Middle frontal gyrus (tissue), 1 donor: ENCODE data around the gene C1orf21.
"Not testable (repeated sequence)": the region's sequence is repeated elsewhere in the genome, so short reads cannot be mapped to it uniquely, and the experiment has no call there.

Source experiments
- DNase-seq: peaks from one replicate; pipeline ENCODE4 v3.0.0-alpha.2; 2015; ENCODE audit warnings: low spot score; ENCODE audit errors: extremely low spot score

Gene C1orf21

GRCh38 chr1:184596950-184597645, 210.3 kb downstream of the C1orf21 start:
- DNase-seq: no peak

- no peak for DNase-seq
Measured at GRCh38 chr1:184597650-184598357, 211.0 kb downstream of the C1orf21 start.

- DNase-seq: no peak
Measured at GRCh38 chr1:184598403-184599193, 211.8 kb downstream of the C1orf21 start.

- DNase-seq: no peak
Measured at GRCh38 chr1:184604152-184604900, 217.5 kb downstream of the C1orf21 start.

- DNase-seq: no peak
Measured at GRCh38 chr1:184605941-184606340, 219.1 kb downstream of the C1orf21 start.

- DNase-seq: no peak
Measured at GRCh38 chr1:184606786-184607185, 220.0 kb downstream of the C1orf21 start.

- no peak for DNase-seq
Measured at GRCh38 chr1:184608581-184608980, 221.8 kb downstream of the C1orf21 start.

- no peak for DNase-seq
Measured at GRCh38 chr1:184608990-184609389, 222.2 kb downstream of the C1orf21 start.

GRCh38 chr1:184610876-184611595, 224.2 kb downstream of the C1orf21 start:
- DNase-seq: no peak

GRCh38 chr1:184612229-184612628, 225.4 kb downstream of the C1orf21 start:
- not testable (repeated sequence) for DNase-seq

- DNase-seq: no peak
Measured at GRCh38 chr1:184614667-184615066, 227.8 kb downstream of the C1orf21 start.

- DNase-seq: no peak
Measured at GRCh38 chr1:184615301-184615700, 228.5 kb downstream of the C1orf21 start.

- no peak for DNase-seq
Measured at GRCh38 chr1:184616504-184616903, 229.7 kb downstream of the C1orf21 start.

- DNase-seq: no peak
Measured at GRCh38 chr1:184617433-184618029, 230.7 kb downstream of the C1orf21 start.

GRCh38 chr1:184618851-184619250, 232.0 kb downstream of the C1orf21 start:
- no peak for DNase-seq

- no peak for DNase-seq
Measured at GRCh38 chr1:184620469-184620868, 233.6 kb downstream of the C1orf21 start.

- no peak for DNase-seq
Measured at GRCh38 chr1:184621260-184621659, 234.4 kb downstream of the C1orf21 start.

GRCh38 chr1:184622136-184622823, 235.5 kb downstream of the C1orf21 start:
- DNase-seq: no peak

- no peak for DNase-seq
Measured at GRCh38 chr1:184623404-184623803, 236.6 kb downstream of the C1orf21 start.

- DNase-seq: no peak
Measured at GRCh38 chr1:184624051-184624450, 237.2 kb downstream of the C1orf21 start.
